GM18502 (cell line): ENCODE measurements around the gene CIC.

Experiments used
- ATAC-seq: cut with Tn5 transposase; IDR thresholded peaks from one replicate; pipeline ENCODE4 v1.9.1; 2021; ENCODE audit warnings: mild to moderate bottlenecking; ENCODE audit not compliant: unreplicated experiment, poor library complexity

The CIC gene

DNA sequence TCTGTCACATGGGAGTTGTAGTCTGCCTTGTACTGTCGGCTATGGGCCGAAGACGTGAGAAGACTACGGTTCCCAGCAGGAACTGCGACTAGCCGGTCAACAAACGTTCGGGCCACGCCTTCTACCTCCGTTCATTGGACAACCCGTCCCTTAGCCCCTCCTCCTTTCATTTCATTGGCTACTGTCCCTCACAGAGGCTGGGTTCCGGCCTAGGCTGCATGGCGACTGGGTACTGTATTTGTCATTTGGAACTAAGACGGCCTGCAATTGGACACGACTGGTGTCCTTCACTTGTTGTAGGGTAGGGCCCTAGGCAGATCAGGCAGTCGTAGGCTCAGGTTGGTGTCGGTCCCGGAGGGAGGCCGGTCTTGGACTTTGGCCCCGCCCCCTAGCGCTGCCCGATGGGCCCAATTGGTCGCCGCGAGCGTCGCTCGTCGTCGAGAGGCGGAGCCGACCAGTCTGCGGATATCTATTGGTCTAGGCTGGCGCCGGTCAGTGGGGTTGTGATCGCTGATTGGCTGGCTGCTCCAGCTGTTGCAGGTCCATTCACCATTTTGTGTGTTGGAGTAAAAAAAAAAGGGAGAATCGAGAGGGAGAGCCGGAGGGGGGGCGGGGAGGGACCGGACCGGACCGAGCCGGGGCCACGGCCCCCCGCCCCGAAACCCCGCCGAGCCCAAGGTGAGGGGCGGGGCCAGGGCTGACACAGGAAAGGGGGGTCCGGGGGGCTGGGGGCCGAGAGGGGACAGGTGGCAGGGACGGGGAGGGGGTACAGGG, at the start of gene CIC:
CIC (plus strand) TSS at position 549 of the 774 bp plus-strand sequence. CDS start 2,532 bp downstream, outside the sequence.
- peak; percentile 76 for ATAC-seq

DNA sequence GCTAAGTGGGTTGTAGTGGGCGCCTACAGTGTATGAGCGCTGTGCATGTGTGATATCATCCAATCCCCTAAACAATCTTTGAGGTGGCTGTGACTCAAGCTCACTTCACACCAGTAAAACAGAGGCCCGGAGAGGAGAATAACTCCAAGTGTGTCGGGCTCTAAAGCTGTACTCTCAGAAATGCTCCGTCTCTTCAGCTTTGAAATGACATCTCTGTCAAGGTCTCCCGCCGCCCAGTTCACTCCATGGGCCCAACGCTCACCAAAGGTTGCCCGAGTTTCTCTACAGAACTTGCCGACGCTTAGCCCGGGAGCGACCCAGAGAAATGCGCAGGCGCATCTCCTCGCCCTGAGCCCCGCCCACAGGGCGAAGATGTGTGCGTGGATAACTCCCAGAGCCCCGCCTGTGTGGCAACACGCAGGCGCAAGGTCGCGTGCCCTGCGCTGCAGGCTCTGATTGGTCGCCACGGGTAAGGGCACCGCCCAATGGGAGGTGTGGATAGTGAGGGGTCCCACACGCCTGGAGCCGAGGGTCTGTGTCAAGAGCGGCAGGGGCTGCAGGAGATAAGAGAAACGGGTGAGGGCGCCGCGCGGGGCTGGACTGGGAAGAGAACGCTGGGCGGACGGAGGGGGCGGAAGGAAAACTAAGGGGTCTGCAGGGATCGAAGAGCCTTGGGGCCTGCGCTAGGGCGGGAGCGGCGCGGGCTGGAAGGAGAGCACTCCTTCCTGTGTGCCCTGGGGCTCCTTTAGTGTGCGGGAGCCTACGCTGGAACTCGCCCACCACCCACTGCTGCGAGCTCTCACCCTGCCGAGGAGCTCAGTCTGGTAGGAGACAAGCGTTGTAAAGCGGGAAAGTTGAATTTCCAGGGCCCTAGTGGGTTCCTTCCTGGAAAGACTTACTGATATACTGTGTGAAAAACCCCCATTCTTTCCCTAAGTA, 49.0 kb upstream of the CIC start, which contains the start of gene ZNF526:
ZNF526 (plus strand) TSS at position 501 of the 939 bp plus-strand sequence. CDS start 4,092 bp downstream, outside the sequence.
- peak; percentile 74 for ATAC-seq

DNA sequence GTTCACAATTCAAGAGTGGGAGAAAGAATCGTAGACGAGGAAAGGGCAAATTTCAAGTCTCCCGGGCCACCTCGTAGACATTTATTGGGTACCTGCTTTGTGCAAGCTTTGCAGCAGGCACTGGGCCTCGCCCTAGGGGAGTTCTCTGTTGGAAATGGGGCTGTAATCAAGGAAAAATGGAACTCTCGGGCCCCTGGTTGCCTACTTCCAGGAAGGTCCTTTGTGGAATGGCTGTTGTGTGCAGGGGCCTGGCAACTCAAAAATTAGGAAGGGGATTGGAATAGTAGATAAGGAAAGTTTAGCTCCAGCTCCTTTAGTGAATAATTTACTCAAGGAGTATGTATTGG, 48.3 kb upstream of the CIC start:
- no peak for ATAC-seq

DNA sequence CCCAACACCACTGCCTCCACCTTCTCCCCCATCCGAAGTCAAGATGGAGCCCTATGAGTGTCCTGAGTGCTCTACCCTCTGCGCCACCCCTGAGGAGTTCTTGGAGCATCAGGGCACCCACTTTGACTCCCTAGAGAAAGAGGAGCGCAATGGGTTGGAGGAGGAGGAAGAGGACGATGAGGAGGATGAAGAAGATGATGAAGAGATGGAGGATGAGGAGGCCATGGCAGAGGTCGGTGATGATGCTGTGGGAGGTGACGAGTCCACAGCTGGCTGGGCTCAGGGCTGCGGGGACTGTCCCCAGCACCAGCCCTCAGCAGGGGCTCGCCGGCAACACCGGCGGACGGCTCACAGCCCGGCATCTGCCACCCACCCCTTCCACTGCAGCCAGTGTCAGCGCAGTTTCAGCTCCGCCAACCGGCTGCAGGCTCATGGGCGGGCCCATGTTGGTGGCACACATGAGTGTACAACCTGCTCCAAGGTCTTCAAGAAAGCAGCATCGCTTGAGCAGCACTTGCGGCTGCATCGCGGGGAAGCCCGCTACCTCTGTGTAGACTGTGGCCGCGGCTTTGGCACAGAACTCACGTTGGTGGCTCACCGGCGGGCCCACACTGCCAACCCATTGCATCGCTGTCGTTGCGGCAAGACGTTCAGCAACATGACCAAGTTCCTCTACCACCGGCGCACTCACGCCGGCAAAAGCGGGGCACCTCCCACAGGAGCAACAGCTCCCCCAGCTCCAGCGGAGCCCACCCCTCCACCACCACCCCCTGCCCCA, 43.9 kb upstream of the CIC start:
- no peak for ATAC-seq

DNA sequence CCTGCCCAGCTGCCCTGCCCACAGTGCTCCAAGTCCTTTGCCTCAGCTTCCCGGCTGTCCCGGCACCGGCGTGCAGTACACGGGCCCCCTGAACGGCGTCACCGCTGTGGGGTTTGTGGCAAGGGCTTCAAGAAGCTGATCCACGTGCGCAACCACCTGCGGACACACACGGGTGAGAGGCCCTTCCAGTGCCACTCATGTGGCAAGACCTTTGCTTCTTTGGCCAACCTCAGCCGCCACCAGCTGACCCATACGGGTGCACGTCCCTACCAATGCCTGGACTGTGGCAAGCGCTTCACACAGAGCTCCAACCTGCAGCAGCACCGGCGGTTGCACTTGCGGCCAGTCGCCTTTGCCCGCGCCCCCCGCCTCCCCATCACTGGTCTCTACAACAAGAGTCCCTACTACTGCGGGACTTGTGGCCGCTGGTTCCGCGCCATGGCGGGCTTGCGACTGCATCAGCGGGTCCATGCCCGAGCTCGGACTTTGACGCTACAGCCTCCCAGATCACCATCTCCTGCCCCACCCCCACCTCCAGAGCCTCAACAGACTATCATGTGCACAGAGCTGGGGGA, 43.2 kb upstream of the CIC start:
- no peak for ATAC-seq

DNA sequence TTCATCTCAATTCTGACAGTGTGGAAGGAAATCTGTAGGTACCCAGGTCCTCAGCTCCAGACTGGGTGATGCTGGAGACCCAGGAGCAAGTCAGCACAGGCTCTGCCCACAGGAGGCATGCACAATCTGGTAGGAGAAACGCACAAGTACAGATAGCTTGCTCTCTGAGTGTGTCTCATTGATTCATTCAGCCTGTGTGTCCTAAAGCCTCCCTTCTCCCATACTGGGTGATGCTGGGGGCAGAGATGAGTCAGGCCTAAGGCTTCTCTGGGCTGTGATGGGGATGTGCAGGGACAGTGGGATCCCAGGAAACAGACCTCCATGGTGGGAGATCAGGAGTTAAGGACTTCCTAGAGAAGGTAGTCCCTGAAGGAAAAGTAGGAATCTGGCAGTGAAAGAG, 42.2 kb upstream of the CIC start:
- ATAC-seq: no peak

DNA sequence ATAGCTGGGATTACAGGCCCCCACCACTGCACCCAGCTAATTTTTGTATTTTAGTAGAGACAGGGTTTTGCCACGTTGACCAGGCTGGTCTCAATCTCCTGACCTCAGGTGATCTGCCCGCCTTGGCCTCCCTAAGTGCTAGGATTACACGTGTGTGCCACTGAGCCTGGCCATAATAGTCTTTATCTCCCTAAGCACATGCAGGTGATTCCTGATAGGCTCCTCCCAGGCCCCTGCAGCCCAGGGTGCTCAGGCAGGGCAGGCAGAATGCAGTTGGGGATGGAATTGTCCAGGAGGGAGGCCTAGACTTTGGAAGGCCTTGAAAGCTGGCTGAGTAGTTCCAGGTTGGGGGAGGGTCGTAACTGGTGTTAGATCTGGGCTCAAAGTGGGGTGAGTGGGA, 40.4 kb upstream of the CIC start:
- no peak for ATAC-seq

DNA sequence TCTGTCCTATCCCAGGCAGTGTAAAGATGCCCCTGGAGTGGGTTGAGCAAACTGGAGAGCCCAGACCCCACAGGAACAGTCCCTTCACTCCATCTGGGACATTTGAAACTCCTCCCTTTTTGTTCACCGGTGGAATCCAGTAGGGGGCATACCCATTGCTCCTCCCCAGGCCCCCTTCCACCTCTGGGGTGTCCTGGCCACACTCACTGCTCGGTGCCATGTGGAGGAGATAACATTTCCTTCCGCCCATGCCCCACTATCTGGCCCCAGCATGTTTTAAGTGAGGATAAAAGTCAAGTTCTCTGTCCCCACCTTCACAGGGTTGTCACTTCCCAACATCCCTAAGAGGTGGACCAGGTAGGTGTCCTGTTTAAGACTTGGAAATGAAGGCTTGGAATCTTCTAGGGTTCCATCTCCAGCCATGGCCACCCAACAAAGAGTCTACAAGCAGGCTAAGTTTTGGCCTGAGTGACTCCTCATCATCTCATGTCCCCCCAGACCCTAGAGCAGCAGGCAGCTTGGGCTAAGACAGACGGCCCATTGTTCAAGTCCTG, 39.7 kb upstream of the CIC start:
- no peak for ATAC-seq

DNA sequence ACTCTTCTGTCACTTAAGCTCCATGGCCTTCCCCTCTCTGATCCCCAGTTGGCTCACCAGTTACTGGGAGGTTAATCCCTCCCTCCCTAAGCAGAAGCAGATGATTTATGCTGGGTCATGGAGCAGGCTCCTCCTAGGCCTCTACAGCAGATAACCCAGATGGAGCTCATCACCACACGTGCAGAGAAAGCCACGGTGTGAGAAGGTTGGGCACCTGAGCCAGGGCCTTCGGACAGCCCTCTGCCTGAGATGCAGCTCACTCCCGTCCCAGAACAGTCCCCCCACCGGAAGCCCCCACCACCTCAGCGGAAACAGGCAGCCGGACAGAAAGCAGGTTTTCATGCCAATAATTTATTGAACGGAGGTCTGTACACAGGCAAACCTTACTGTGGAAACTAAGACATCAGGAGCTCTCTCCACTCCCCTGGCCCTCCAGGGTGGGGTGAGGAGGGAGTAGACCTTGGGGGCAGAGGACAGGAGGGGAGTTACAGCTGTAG, 39.1 kb upstream of the CIC start:
- no peak for ATAC-seq

DNA sequence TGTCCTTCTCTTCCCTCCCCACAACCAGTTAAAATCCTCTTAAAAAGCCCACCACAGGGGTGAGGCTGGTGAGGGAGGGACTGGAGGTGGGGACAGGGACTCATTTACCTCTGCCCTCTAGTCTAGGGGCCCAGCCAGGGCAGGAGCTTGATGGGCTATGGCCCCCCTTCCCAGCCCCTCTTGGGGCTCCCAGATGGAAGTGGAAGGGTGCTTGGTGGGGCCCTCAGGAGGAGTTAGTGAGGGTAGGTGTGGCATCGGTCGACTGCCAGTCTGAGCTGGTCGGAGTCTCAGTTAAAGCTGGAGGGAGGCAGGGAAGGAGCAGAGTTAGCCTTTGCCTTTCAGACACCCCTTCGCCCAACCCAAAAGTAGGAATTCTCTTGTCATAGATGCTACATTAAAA, 38.5 kb upstream of the CIC start:
- ATAC-seq: no peak

DNA sequence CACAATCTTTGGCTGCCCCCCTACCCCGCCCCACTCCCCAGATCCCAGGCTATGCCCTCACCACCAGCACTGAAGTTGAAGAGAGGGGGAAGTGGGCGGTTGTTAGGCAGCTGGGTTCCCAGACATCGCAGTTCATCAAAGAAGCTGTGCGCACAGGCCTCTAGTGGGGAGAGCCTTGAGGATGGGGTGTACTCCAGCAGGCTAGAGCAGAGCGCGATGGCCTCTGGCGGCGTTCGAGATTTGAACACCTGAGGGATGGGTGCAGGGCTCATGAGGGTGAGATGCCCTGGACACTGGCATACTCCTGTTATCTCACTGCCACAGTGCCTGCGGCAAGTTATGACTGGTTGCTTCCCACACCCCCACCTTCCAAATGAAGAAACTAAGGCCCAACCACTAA, 36.6 kb upstream of the CIC start:
- no peak for ATAC-seq

DNA sequence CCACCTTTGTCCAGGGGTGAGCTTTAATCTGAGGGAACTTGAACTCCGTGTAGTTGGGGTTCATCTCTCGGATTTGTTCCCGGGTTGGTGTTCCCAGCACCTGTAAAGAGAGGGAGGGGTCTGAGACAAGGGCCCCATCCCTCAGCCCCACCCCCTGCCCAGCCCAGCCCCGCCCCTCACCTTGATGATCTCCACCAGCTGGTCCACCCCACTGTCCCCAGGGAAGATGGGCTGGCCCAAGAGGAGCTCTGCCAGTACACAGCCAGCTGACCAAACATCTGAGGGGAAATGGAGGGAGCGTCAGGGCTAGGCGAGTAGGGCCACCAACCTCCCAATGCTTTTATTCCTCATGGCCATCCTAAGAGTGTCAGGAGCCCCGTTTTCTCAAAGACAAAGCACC, 35.9 kb upstream of the CIC start:
- no peak for ATAC-seq

DNA sequence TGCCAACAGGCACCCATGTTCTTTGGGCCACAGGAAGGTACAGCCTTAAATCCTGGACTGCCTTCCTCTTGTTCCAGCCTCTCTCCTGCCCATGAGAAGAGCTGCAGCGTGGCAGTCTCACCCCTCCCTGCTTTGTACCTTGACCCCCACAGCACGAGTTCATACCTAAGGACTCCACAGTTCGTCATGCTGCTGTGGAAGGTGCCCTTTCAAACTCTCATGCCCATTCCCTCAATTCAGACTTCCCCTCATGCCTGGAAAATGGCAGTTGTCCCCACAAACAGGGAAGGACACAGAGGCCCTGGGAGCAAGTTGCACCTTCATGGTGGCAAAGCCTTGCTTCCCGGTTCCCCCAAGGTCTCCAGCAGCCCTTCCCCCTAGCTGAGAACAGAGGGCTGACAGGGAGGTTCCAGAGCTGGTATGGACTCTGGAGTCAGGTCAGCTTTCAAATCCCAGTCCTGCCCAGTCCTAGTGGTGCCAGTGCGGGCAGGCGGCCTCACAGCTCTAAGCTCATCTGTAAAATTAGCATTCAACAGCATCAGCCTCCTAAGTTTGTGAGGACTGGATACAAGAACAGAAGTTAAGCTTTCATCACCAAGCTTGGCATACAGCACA, 35.3 kb upstream of the CIC start:
- no peak for ATAC-seq

DNA sequence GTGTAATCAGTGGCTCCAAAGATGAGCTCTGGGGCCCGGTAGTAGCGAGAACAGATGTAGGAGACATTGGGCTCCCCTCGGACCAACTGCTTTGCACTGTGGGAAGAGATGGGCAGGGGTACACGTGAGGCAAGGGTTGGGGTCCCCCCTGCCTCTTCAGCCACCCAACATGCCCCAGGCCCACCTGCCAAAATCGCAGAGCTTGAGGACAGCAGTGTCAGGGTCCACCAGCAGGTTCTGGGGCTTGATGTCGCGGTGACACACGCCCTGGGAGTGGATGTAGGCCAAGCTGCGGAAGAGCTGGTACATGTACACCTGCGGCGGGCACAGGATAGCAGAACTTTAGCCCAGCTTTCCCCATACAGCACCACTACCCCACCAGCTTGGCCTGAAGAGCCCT, 34.7 kb upstream of the CIC start:
- no peak for ATAC-seq

DNA sequence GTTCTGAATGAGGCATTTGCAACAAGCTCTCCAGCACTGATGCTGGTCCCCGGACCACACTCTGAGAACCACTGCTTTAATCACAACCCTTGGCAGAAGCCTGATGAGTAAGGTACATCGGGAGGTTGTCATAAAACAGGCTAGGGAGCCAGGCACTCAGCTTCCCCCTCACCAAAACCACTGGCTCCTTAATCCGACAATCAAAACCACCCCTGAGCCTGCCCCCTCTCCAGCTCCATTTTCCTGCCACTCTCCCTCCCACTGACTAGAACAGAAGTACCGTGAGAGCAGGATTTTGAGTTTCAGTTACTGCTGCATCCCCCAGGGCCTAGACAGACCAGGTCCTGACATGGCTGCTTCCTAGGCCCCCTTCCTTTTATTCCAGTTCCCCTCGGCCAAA, 33.9 kb upstream of the CIC start:
- no peak for ATAC-seq

DNA sequence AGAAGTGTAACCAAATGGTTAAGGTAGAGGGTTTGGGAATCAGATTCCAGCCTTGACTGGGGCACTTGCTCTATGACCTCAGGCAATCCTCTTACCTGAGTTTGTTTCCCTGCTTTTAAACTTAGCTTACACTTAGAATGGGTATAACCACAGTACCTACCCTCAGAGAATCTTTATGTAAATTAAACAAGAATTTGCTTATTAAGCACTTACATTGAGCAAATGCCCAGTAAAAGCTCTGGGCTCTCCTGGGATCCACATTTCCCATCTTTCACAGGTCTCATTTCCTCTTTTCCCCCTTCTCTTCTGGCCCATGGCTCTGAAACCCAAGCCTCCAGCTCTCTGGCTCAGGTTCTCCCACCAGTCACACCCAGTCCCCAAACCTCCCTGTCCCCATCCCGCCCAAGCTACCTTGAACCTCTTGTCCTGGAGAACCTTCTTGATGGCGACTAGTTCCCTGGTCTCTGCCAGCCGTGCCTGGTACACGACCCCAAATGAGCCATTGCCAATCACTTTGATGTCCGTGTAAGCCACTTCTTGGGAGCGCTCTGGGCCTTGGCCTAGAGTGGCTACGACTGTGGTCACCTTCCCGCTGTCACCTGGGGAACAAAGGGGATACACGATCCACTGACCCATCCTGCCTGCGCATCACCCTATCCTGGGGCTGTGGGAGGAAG, 29.4 kb upstream of the CIC start:
- ATAC-seq: no peak

DNA sequence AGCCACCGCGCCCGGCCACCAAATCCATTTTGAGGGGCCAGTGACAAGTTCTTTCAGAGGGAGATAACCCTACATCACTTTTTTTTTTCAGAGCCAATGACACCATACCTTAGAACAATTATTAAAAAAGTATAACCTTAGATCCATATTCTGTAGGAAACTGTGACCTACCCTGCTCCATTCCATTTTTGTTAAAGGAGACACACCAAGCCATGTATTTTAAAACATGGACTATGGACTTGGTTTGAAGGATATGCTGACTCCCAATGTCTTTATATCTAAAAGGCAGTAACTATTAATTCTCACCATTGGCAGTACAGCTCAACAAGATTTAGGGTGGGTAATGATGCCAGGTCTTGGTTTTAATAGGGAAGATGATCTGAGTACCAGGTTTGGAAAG, 27.8 kb upstream of the CIC start:
- ATAC-seq: no peak

DNA sequence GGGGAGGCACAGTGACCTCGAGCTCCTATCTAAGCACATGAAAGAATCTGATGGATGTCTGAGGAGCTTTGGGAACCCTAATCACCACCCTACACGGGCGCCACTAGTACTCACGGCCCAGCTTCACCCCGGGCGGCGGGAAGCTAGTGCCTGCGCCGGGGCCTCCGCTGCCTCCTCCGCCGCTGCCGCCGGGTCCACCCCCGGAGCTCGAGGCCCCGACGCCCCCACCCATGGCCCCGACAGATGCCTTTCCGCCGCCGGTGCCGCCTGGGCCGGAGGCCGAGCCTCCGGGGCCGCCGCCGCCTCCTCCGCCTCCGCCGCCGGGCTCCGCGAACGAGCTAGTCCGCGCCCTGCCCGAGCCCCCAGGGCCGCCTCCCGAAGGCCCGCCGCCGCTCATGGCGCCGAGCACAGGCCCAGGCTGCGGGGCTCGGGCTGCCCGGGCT, 27.0 kb upstream of the CIC start:
- peak; percentile 2 for ATAC-seq
